Brain pericyte (primary cell): ENCODE data around the gene SOCS3.

Experiments used
- DNase-seq: peaks from one replicate; pipeline ENCODE4 v3.0.0-alpha.2; 2012; ENCODE audit warnings: low read depth, low spot score

Gene SOCS3, protein sequence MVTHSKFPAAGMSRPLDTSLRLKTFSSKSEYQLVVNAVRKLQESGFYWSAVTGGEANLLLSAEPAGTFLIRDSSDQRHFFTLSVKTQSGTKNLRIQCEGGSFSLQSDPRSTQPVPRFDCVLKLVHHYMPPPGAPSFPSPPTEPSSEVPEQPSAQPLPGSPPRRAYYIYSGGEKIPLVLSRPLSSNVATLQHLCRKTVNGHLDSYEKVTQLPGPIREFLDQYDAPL

DNA sequence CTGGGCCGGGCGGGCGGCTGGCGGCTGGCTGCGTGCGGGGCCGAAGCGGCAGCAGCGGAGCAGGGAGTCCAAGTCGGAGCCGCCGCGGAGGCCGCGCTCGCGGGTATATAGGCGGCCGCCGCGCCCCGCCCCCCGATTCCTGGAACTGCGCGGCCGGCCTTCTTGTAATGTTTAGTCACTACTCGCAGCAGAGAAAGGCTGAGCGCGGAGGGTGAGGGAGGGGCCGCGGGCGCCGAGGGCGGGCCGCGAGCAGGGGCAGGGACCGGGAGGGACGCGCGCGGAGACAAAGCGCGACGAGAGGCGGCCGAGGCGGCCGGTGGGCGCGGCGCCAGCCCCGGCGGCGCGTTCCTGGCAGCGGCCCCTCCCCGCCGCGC, at the start of gene SOCS3:
Gene SOCS3, minus strand, starts transcription at position 81 of the 374 bp plus-strand sequence. CDS start 982 bp downstream, outside the sequence.
- peak; percentile 90 for DNase-seq

DNA sequence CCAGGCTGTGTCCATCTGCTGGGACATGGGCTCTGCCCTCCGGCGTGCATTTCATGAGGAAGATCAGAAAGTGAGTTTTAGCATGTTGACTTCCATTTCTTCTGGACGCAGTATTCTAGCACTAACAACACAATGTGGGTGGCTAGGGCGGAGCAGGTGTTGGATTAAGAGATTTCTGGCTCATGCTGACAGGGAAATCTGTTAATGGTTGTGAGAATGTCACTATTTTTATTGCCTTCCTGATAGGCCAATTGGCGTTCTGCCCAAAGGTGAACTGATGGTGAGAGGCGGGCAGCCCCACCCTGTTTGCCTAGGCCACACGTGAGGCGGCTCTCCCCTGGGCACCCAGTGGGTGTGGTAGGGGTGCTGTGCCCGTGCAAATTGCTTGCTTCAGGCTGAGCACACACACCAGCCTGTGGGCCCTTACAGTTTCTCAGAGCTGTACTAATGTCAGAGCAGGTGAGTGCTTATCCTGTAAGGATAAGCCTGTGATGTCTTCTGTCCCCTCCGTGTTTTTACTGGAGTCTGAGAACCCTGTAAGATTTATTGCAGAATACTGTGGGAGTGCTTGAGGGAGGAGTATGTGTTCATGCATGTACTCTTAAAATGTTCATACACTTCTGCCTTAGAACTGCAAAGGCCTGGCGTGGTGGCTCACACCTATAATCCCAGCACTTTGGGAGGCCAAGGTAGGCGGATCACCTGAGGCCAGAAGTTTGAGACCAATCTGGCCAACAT, 49.5 kb upstream of the SOCS3 start:
- DNase-seq = no peak

DNA sequence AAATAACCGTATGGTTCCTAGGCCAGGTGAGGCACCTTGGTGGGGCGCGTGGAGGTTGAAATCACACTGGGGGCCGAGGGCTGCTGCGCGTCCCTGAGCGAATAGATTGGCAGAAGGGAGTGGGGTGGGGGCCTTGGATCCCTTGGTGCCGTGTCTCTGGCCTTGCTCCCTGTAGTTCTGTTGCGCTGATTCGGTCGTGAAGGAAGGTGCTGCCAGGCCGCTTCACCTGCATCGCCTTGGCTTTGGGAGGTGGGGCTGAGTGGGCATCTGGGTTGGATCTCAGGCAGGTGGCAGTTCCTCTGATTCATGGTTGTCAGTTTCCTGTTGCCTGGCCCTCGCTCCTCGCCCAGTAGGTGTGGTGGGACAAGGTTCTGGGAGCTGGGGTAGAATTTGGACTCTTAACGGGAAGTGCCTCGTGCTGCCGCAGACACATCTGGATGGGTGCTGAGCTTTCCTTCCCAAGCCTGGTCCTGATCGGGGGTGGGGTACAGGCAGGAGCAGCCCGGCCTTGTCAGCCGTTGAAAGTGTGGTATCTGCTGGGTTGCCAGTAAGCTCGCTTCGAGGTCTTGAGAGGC, 48.7 kb upstream of the SOCS3 start:
- DNase-seq = no peak

DNA sequence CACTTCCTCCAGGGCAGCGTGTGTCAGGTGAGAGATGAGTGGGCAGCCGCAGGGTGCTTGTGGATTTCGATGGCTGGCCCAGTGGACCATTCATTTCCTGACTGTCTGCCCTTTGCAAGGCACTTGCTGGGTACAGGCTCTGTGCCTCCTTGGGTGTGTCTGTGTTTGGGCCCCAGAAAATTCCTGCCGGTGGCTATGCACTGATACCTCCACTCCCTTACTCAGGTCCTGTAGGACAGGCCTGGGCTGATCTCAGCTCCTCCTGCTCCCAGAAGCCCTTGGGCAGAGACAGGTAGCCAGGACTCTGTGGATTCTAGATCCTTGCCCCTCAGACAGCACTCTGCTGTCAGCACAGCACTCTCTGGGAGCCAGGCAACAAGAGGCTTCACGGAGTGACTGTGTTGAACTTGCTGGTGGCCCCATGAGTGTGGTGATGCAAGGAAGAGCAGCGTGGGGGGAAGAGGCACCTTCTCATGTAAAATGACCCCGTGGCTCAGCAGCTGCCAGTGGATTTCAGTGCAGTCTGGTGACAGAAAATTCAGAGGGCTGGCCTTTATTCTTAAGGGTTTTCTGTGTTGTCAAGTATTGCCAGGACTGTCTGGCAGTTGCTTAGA, 47.6 kb upstream of the SOCS3 start:
- DNase-seq = no peak

DNA sequence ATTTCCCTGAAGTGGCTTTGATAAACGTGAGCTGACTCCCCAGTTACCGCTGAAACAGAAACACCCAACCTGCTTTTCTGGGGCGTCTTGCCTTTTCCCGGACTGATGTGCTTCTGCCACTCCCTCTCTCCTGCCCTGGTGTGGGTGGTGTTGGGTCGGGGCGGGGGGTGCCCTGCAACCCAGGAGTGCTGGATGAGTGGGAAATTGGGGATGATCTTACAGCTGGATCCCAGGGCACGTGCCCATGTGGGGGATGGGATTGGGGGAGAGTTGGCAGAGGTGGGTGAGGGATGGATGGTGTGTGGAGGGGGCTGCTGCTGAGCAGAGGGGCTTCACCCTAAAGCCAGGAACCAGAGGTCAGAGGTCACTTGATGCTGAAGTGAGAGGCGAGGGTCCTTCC, 47.0 kb upstream of the SOCS3 start:
- DNase-seq = no peak

DNA sequence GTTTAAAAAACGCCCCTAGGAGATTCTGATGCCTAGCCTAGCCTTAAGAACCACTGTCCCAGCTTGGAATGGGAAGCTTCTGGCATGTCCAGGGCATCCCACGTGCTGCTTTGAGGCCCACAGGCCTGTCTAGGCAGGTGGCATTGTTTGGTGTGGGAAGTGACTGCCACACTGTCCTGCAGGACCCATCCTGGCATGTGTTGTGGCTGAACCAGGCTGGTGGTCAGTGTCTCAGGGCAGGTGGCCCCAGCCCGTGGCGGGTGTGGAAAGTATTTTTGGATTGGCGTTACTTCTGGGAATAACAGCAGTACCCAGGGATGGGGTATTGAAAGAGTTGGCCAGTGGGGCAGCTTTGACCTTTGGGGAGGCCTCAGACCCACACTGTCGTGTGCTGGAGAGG, 46.5 kb upstream of the SOCS3 start:
- DNase-seq = no peak

DNA sequence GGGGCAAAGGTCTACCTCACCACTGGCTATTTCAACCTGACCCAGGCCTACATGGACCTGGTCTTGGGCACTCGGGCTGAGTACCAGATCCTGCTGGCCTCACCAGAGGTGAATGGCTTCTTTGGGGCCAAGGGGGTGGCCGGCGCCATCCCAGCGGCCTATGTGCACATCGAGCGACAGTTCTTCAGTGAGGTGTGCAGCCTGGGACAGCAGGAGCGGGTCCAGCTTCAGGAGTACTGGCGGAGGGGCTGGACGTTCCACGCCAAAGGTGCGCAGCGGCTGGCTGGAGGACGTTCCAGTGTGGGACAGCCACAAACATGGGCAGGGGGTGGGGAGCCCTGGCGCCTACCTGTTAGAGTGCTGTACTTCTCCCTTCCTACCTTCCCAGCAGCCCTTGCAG, 43.9 kb upstream of the SOCS3 start:
- DNase-seq = no peak

DNA sequence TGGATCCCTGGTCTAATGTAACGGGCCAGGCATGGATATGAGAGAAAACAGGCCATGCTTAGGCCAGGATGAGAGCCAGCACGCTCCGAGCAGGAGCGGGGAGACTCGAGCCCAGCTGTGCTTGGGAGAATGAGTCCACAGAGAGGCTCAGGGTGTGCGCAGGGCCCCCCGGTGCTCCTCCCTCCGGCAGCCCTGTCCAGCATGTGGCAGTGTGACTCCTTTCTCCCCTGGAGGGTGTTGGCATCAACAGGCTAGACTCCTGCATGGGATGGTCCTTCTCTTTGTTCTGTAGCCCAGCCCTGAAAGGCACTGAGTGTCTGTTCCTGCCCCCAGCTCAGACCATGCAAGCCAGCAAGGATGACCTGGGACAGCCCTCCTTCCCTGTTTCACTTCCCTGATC, 42.0 kb upstream of the SOCS3 start:
- no peak for DNase-seq

DNA sequence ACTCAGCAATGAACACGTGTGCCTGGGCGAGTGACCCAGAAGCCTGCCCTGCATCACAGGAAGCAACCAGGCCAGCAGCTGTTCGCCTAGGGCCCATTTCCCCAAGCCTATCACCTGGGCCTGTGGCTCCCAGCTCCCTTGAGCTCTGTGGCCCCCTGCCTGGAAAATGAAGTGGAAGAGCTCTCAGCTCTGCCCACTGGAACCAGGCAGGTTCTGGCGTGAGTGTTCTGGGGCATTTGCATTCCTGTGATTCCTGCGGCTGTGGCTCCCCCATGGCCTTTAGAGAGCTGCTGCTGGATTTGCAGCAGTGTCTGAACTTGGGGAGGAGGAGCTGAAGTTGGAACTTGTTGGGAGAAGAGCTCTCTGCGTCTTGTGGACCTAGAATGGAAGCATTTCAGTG, 41.4 kb upstream of the SOCS3 start:
- no peak for DNase-seq

DNA sequence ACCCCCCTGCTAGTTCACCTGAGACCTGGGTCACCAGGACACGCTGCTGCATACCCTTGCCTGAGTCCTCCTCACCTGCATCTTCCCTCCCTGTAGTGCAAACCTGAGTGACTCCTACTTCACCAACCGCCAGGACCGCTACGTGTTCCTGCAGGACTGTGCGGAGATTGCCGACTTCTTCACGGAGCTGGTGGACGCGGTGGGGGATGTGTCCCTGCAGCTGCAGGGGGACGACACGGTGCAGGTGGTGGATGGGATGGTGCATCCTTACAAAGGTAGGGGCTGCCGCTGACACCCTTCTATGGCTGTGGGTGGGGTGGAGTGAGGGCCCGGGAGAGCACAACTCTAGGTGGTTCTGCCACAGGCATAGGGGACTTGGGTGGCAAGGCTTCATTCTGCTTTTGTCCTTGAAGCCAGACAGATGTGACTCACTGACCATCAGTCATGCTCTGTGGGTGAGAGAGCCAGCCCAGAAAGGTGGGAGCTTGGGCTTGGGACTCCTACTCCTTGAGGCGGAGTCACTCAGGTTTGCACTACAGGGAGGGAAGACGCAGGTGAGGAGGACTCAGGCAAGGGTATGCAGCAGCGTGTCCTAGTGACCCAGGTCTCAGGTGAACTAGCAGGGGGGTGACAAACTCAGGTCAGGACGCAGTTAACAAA, 40.8 kb upstream of the SOCS3 start:
- no peak for DNase-seq

DNA sequence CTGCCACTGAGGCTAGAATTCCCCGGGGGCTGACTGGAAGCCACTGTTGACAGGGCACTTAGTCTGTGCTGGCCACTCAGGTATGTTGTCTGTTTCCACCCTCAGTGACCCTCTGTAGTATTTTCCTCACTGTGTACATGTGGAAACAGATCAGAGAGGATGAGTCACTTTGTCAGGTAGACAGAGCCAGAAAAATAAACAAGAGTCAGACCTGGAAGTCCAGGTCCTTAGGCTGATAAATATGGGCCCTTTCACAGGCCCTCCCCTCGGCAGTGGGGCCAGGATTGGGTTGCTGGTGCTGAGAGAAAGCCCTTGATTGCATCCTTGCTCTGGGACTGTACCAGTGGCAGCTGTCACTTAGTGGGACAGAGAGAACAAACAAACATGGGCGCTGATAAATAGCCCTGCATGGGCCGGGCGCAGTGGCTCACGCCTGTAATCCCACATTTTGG, 39.8 kb upstream of the SOCS3 start:
- no peak for DNase-seq

DNA sequence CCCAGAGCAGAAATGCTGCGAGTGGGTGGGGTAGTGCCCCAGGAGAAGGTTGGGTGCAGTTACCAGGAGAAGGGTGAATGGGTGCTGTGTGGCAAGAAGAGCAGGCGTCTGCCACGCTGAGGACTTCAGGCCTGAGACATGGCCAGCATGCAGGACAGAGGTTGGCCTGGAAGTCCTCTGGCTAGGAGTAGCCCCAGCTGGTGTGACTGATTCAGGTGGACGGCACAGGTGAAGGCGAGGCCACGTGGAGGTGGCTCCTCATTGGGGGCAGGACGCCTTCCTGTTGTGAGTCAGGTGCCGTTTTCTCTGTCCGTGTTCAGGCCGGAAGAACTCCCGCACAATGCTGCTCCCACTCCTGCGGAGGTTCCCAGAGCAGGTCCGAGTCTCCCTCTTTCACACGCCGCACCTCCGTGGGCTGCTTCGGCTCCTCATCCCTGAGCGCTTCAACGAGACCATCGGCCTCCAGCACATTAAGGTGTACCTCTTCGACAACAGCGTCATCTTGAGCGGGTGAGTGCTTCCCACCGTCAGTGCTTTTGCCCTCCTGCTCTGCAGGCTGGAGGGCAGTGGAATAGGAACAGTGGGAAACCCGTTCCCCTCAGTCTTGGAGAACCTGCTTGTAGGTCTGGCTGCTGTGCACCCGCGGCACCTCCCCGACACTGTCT, 39.3 kb upstream of the SOCS3 start:
- DNase-seq = no peak

DNA sequence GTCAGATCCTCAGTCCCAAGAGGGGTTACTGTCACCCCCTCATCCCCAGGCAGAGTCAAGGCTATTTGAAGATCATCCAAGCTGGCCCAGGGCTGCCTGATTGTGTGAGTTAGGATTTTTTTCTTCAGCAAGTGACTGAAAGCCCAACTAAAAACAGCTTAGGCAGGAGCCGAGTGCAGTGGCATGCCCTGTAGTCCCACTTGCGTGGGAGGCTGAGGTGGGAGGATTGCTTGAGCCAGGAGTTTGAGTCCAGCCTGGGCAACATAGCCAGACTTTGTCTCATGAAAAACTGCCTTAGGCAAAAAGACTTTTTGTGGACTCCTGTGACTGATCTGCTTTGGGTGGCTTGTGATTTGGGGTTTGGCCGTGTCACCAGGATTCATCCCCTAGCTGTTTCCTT, 38.5 kb upstream of the SOCS3 start:
- no peak for DNase-seq

DNA sequence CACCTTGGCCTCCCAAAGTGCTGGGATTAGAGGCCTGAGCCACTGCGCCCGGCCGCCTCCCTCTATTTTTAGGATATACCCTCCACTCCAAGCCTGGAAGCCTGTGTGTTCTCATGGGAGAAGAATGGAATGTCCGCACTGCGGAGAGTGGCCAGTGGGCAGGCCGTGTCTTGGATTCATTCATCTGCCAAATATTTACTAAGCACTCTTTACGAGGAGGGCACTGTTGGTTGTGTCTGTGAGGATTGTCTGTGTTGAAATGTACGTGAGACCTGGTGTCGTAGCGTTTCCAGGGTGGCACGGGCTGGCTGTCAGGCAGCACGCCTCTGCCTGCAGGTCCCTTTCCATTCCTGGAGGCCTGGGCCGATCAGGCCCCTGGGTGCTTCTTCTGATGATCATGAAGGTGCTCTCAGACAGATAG, 37.8 kb upstream of the SOCS3 start:
- DNase-seq = no peak

DNA sequence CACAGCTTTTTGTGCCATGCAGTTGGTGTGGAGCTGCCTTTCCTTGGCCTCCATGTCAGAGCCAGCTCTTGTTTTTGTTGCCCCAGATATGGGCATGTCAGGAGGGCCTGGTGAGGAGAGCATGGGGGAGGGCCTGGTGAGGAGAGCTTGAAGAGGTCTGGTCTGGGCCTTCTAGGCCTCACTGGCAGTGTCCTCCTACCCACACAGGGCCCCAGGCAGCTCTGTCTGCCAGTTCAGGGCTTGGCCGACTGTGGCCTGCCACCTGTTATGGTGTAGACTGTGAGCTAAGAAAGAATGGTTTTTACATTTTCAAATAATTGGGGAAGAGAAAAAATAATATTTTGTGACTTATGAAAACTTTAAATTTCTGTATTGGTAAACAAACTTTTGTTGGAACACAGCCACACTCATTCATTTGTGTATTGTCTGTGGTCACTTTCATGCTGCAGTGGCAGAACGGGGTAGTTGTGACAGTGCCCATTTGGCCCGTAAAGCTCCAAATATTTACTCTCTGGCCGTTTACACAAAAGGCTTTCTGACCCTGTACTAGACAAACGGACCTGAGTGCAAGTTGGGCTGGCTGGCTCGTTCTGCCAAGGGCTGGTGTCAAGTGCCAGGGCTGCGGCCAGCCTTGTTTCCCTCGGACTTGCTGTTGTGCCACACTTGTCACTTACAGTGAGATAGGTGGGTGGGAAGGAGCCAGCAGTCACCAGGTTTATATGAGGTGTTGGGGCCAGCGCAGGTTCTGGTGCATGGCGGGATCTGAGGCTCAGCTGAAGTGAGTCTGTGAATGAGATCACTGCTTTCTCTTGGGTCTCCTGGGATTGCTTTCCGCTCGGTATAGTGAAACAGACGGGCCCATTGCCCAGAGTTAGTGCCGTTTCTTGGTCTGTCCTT, 36.8 kb upstream of the SOCS3 start:
- DNase-seq = no peak

DNA sequence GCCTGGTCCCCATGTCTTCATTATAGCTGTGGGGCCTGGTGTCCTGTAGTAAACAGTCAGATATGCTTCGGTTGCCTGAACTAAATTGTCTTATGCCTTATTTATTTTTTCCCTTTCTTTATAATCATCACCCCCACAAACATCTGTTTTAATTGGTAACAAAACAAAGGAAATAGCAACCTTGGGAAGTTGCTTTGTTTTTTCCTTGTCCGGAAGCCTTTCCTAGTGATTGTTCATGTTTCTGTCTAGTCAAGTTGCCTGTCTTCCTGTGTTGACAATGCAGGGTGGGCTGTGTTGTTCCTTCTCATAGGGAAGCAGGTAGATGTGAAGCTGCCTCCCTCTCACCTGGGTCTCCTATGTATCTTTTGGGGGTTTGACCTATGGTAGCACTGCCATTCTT, 35.3 kb upstream of the SOCS3 start:
- DNase-seq = no peak

DNA sequence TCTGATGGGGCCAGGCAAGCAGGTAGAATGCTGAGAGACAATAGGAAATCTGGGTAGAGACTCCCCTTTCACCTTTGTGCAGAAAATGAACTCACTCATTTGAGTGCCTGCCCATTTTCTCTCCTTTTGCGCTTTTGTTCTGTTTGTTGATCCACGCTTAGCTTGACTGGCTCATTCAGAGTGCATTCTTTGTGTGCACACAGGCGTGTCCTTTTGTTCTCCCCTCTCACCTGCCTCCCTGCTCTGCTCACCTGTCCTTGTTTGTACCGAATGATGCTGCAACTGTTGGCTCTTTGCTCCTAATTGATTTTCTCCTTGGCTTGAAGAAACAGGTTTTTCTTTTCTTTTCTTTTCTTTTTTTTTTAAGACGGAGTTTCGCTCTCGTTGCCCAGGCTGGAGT, 34.3 kb upstream of the SOCS3 start:
- no peak for DNase-seq

DNA sequence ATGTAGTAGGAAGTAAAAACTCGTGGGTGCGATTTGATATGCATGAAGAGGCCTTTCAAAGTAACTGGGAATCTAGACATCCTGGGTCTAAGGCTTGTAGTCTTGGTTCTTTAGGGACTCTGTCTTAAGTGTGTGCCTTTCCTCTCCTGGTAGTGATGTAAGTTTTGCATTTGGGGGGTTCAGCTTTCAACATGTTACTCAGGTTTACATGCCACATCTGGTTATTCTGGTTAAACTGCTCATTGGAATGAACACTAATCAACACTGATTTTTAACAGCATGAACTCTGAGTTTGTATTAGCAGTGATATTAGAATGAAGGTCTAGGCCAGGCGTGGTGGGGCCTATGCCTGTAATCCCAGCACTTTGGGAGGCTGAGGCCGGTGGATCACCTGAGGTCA, 33.7 kb upstream of the SOCS3 start:
- no peak for DNase-seq

DNA sequence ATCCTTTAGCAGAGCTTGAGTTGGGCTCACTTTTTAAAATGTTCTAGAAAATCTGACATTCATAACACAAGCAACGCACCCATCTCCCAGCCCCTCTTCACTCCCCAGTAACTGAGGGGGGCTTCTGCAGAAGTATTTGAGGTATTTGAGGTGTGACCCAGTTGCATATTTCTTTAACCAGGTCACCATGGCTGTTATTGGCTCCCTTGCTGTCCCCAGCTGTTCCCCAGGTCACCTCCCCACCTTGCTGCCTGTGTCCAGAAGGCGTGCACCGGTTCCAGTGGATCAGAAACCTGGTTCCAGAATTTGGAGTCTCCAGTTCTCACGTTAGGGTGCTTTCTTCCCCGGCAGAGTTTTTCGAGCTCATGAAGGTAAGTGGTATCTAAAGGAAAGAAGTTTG, 32.4 kb upstream of the SOCS3 start:
- no peak for DNase-seq

DNA sequence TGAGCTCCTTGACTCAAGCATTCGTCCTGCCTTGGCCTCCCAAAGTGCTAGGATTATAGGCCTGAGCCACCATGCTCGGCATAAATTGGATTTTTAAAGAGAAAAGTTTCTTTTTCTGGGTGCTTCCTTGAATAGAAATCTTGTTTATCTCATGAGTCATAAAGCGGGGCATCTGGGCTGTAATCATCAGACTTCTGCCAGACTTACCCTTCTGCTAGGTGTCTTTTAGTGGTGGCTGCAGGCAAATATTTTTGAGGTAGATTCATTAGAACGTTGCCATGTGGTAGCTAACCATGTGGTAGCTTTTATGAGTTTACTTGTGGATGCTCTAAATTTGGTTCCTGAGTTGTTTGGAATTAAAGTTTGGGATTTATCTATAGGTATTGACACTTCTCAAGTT, 32.0 kb upstream of the SOCS3 start:
- DNase-seq = no peak

DNA sequence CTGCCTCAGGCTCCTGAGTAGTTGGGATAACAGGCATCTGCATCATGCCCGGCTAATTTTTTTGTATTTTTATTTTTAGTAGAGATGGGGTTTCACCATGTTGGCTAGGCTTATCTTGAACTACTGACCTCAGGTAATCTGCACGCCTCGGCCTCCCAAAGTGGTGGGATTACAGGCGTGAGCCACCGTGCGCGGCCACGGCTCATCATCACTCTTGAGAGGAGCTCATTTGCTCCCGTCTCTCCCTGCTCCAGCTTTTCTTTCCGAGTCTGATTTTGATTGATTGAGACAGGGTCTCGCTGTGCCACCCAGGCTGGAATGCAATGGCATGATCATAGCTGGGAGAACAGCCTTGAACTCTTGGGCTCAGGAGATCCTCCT, 31.2 kb upstream of the SOCS3 start:
- DNase-seq = no peak
